OCI-LY1 (cell line): Measurements from ENCODE around the gene ATOSA.

Experiments used
- H2AFZ ChIP-seq: fragments of 200-600 bp; sonication (generic), shearing (Covaris generic); 2 replicates; pipeline ENCODE4 v1.6.0; 2014; ENCODE audit warnings: antibody characterized with exemption, mild to moderate bottlenecking, low read length
- H3F3A ChIP-seq: fragments of 200-600 bp; sonication (generic), shearing (Covaris generic); 2 replicates; pipeline ENCODE4 v1.6.0; 2014; ENCODE audit warnings: mild to moderate bottlenecking, antibody characterized with exemption, low read length, moderate library complexity; ENCODE audit not compliant: insufficient read depth
- H3K27ac ChIP-seq: fragments of 200-600 bp; sonication (generic); 2 replicates; pipeline ENCODE4 v1.5.1; 2014; ENCODE audit warnings: low read length, mixed run types, mild to moderate bottlenecking, low read depth; ENCODE audit not compliant: poor library complexity, severe bottlenecking
- H3K27me3 ChIP-seq: fragments of 200-600 bp; sonication (generic); 2 replicates; pipeline ENCODE4 v1.6.0; 2014; ENCODE audit warnings: antibody characterized with exemption, mild to moderate bottlenecking, low read length, moderate library complexity; ENCODE audit not compliant: insufficient read depth
- H3K36me3 ChIP-seq: fragments of 200-600 bp; sonication (generic); 2 replicates; pipeline ENCODE4 v1.6.1; 2014; ENCODE audit warnings: mild to moderate bottlenecking, antibody characterized with exemption, low read length, moderate library complexity, mixed read lengths; ENCODE audit not compliant: insufficient read depth
- H3K4me1 ChIP-seq: fragments of 200-600 bp; sonication (generic); 2 replicates; pipeline ENCODE4 v1.5.1; 2014; ENCODE audit warnings: mild to moderate bottlenecking, low read length, moderate library complexity; ENCODE audit not compliant: insufficient read depth, severe bottlenecking
- H3K4me2 ChIP-seq: fragments of 200-600 bp; sonication (generic), shearing (Covaris generic); 2 replicates; pipeline ENCODE4 v1.6.1; 2014; ENCODE audit warnings: low read length
- H3K4me3 ChIP-seq: fragments of 200-600 bp; sonication (generic); 2 replicates; pipeline ENCODE4 v1.5.1; 2014; ENCODE audit warnings: low read length, low read depth, mild to moderate bottlenecking, mixed read lengths; ENCODE audit not compliant: poor library complexity, severe bottlenecking
- H3K79me2 ChIP-seq: fragments of 200-600 bp; shearing (Covaris generic); 2 replicates; pipeline ENCODE4 v1.6.1; 2016; ENCODE audit warnings: mixed run types, low read length, mixed read lengths; ENCODE audit not compliant: insufficient read depth
- H3K9ac ChIP-seq: fragments of 200-600 bp; sonication (generic), shearing (Covaris generic); 2 replicates; pipeline ENCODE4 v1.6.1; 2014; ENCODE audit warnings: mild to moderate bottlenecking, low read length, mixed read lengths
- H3K9me2 ChIP-seq: fragments of 200-600 bp; sonication (generic), shearing (Covaris generic); 2 replicates; pipeline ENCODE4 v1.6.1; 2014; ENCODE audit warnings: low read depth, mild to moderate bottlenecking, low read length, mixed read lengths
- H3K9me3 ChIP-seq: fragments of 200-600 bp; shearing (Covaris generic); 2 replicates; pipeline ENCODE4 v1.6.1; 2014; ENCODE audit warnings: low read length, mixed read lengths
- H4K20me1 ChIP-seq: fragments of 200-600 bp; sonication (generic), shearing (Covaris generic); 2 replicates; pipeline ENCODE4 v1.6.0; 2016; ENCODE audit warnings: mild to moderate bottlenecking, low read length; ENCODE audit not compliant: insufficient read depth
- CTCF ChIP-seq: fragments of 200-600 bp; sonication (generic), shearing (Covaris generic); IDR thresholded peaks from 2 replicates; pipeline ENCODE4 v1.5.1; 2017; ENCODE audit warnings: mild to moderate bottlenecking, antibody characterized with exemption, low read length, moderate library complexity, mixed read lengths
- EZH2 ChIP-seq: fragments of 200-600 bp; sonication (generic), shearing (Covaris generic); IDR thresholded peaks from 2 replicates; pipeline ENCODE4 v1.8.0; 2017; ENCODE audit warnings: borderline replicate concordance, mixed run types, mild to moderate bottlenecking, antibody characterized with exemption, low read length, moderate library complexity, mixed read lengths

Gene ATOSA

GRCh38 chr15:52695154-52695553, 16.0 kb upstream of the ATOSA start:
- Histone ChIP-seq H3K4me2 (no peak overlapping the region), H3K27me3 (no peaks in the 10 kb centered on the region), H3K9me2 (no peaks in the 10 kb centered on the region), H3K4me3 (no peak overlapping the region), H3F3A (no peaks in the 10 kb centered on the region), H3K4me1 (peaks cover 17% of the 10 kb centered on the region), H3K79me2 (peaks cover 23% of the 10 kb centered on the region; the same call in 1 of the 2 replicates), H3K27ac (no peak overlapping the region), H3K9ac (no peak overlapping the region), H3K9me3 (no peaks in the 10 kb centered on the region), H3K36me3 (peaks cover 20% of the 10 kb centered on the region; the same call in 1 of the 2 replicates), H2AFZ (no peak overlapping the region), H4K20me1 (no peaks in the 10 kb centered on the region)
- no peak for TF ChIP-seq EZH2
- no peak for TF ChIP-seq CTCF

DNA sequence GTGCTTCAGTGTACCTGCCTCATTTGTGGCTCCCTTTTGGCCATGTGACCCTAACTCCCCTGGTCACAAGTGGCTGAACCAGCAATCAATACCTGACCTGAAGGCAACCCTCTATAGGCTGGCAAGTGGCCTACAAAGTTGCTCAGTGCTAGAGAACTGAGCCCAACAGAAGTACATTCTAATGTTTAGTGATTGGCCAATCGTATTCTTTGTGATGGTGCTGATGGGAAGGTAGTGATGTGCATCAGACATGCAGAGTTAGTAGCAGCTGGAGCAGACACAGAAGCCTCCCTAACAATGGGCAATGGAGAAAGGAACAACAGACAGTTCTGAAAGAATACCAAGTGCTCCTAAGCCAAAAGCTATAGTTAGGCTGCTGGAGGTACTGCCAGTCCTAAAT, 10.4 kb upstream of the ATOSA start:
- H2AFZ ChIP-seq, result no peak overlapping the region

DNA sequence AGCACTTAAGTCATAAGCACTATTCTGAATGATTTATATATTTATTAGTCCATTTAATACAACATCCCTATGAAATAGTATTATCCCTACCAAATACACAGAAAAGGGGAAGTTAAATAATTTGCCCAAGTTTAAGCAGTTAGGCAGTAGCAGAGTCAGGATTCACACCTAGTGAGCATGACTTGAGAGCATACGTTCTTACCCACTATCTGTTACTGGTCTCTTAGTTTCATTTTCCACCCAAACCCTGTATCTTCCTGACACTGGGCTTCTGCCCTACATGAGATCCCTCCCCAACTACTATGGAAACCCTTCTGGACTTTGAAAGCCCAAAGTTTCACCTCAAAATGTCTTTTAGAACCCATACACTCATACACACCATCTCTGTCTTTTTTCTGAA, 4.4 kb upstream of the ATOSA start:
- Histone ChIP-seq H3K27me3 (no peaks in the 10 kb centered on the region), H3K4me3 (peak overlapping the region; percentile 88), H3K9ac (peak overlapping the region; percentile 78), H3K4me1 (peaks cover 74% of the 10 kb centered on the region), H3K36me3 (peaks cover 12% of the 10 kb centered on the region; the same call in 1 of the 2 replicates), H3K79me2 (no peaks in the 10 kb centered on the region), H3K9me2 (no peaks in the 10 kb centered on the region), H3F3A (no peaks in the 10 kb centered on the region), H3K27ac (peak overlapping the region; percentile 99), H3K9me3 (no peaks in the 10 kb centered on the region), H4K20me1 (no peaks in the 10 kb centered on the region), H3K4me2 (peak overlapping the region; percentile 75), H2AFZ (no peak overlapping the region)
- TF ChIP-seq CTCF (no peak), EZH2 (no peak)

More for the DNA sequence above, 10.4 kb upstream of the ATOSA start:
- no peak for TF ChIP-seq CTCF
- TF ChIP-seq EZH2, result no peak
- Histone ChIP-seq H3K9ac (no peak overlapping the region), H3K27ac (no peak overlapping the region), H3K4me3 (no peak overlapping the region), H3K79me2 (0 out of 2 replicates have a peak, but pooled peaks cover 6% of the 10 kb centered on the region), H4K20me1 (no peaks in the 10 kb centered on the region), H3K36me3 (peaks cover 41% of the 10 kb centered on the region), H3K9me2 (no peaks in the 10 kb centered on the region), H3F3A (no peaks in the 10 kb centered on the region), H3K4me1 (peaks cover 30% of the 10 kb centered on the region), H3K27me3 (no peaks in the 10 kb centered on the region), H3K9me3 (no peaks in the 10 kb centered on the region), H3K4me2 (no peak overlapping the region)
